Parathyroid adenoma (tissue), 2 donors: ENCODE results near the gene FALEC.
A peak's percentile ranks its signal among the peaks of the same experiment; 100 is the strongest.

ENCODE experiments used
- H2AFZ ChIP-seq: fragments of 300-600 bp; sonication (generic); one replicate; pipeline ENCODE4 v1.7.0; 2017; ENCODE audit warnings: antibody characterized with exemption, mild to moderate bottlenecking
- H3K27ac ChIP-seq: fragments of 300-600 bp; sonication (generic); one replicate; pipeline ENCODE4 v1.7.0; 2017
- H3K27me3 ChIP-seq: fragments of 300-600 bp; sonication (generic); one replicate; pipeline ENCODE4 v1.7.0; 2017; ENCODE audit warnings: low read length; ENCODE audit not compliant: control insufficient read depth, insufficient read depth
- H3K36me3 ChIP-seq: fragments of 300-600 bp; sonication (generic); one replicate; pipeline ENCODE4 v1.7.0; 2017; ENCODE audit warnings: low read length; ENCODE audit not compliant: control insufficient read depth, insufficient read depth
- H3K4me1 ChIP-seq: fragments of 300-600 bp; sonication (generic); one replicate; pipeline ENCODE4 v1.7.0; 2017; ENCODE audit warnings: control low read depth
- H3K4me2 ChIP-seq: fragments of 300-600 bp; sonication (generic); one replicate; pipeline ENCODE4 v1.7.0; 2017; ENCODE audit warnings: low read length
- H3K4me3 ChIP-seq: fragments of 300-600 bp; sonication (generic); one replicate; pipeline ENCODE4 v1.7.0; 2017; ENCODE audit warnings: low read depth, low read length
- H3K79me2 ChIP-seq: fragments of 300-600 bp; sonication (generic); one replicate; pipeline ENCODE4 v1.7.0; 2017; ENCODE audit warnings: control low read depth
- H3K9ac ChIP-seq: fragments of 300-600 bp; sonication (generic); one replicate; pipeline ENCODE4 v1.7.0; 2017; ENCODE audit warnings: mild to moderate bottlenecking
- H3K9me3 ChIP-seq: fragments of 300-600 bp; sonication (generic); one replicate; pipeline ENCODE4 v1.7.0; 2017; ENCODE audit warnings: low read length; ENCODE audit not compliant: control insufficient read depth
- CTCF ChIP-seq: fragments of 300-600 bp; sonication (generic); IDR thresholded peaks from one replicate; pipeline ENCODE4 v1.7.0; 2017; ENCODE audit warnings: antibody characterized with exemption, mild to moderate bottlenecking
- donor health status: primary hyperparathyroidism.

FALEC gene

GRCh38 chr1:150558303-150558704 is 42.8 kb downstream of the FALEC start:
- no peak overlapping the region for H3K27ac ChIP-seq
- H3K27me3 ChIP-seq = no peaks in the 10 kb centered on the region
- peaks cover 21% of the 10 kb centered on the region for H3K4me1 ChIP-seq
- H3K9me3 ChIP-seq = no peaks in the 10 kb centered on the region
- no peaks in the 10 kb centered on the region for H3K79me2 ChIP-seq
- no peak overlapping the region for H3K4me3 ChIP-seq
- no peak overlapping the region for H3K9ac ChIP-seq
- no peak overlapping the region for H3K4me2 ChIP-seq
- H2AFZ ChIP-seq = no peak overlapping the region
- no peaks in the 10 kb centered on the region for H3K36me3 ChIP-seq
- no peak for TF ChIP-seq CTCF

GRCh38 chr1:150558761-150559655 is 43.5 kb downstream of the FALEC start:
- no peaks in the 10 kb centered on the region for H3K79me2 ChIP-seq
- no peak overlapping the region for H3K4me2 ChIP-seq
- no peaks in the 10 kb centered on the region for H3K27me3 ChIP-seq
- H3K9me3 ChIP-seq = no peaks in the 10 kb centered on the region
- H3K27ac ChIP-seq = no peak overlapping the region
- H3K36me3 ChIP-seq = no peaks in the 10 kb centered on the region
- no peak overlapping the region for H3K4me3 ChIP-seq
- no peak overlapping the region for H2AFZ ChIP-seq
- no peak overlapping the region for H3K9ac ChIP-seq
- H3K4me1 ChIP-seq = peaks cover 28% of the 10 kb centered on the region
- TF ChIP-seq CTCF = no peak

- H3K4me1 ChIP-seq = peaks cover 30% of the 10 kb centered on the region
Observed at GRCh38 chr1:150559656-150560010, 44.1 kb downstream of the FALEC start.

GRCh38 chr1:150560011-150560438 is 44.5 kb downstream of the FALEC start:
- peak; percentile 66 for TF ChIP-seq CTCF
- H3K4me3 ChIP-seq = no peak overlapping the region
- H3K4me1 ChIP-seq = peaks cover 30% of the 10 kb centered on the region

More at GRCh38 chr1:150559656-150560010, 44.1 kb downstream of the FALEC start:
- no peak for TF ChIP-seq CTCF
- H3K9me3 ChIP-seq = no peaks in the 10 kb centered on the region
- no peak overlapping the region for H2AFZ ChIP-seq
- H3K79me2 ChIP-seq = no peaks in the 10 kb centered on the region
- H3K9ac ChIP-seq = no peak overlapping the region
- H3K4me2 ChIP-seq = no peak overlapping the region
- H3K4me3 ChIP-seq = no peak overlapping the region
- no peaks in the 10 kb centered on the region for H3K27me3 ChIP-seq
- H3K36me3 ChIP-seq = no peaks in the 10 kb centered on the region
- H3K27ac ChIP-seq = no peak overlapping the region

More at GRCh38 chr1:150560011-150560438, 44.5 kb downstream of the FALEC start:
- Histone ChIP-seq H2AFZ (no peak overlapping the region), H3K9ac (no peak overlapping the region), H3K36me3 (no peaks in the 10 kb centered on the region), H3K27ac (peak overlapping the region; percentile 100), H3K79me2 (no peaks in the 10 kb centered on the region), H3K9me3 (no peaks in the 10 kb centered on the region), H3K4me2 (peak overlapping the region; percentile 99), H3K27me3 (no peaks in the 10 kb centered on the region)
